HCT116 (cell line): ENCODE measurements around the gene STK24. TPM values are rescaled to one million over a fixed set of nuclear protein-coding genes. Genes with fewer than 3 reads are reported as not detected.

Source experiments
- ATAC-seq: fragments of 200-7000 bp; cut with Tn5 transposase; 2 replicates; pipeline ENCODE4 v1.9.1; 2020; ENCODE audit warnings: mild to moderate bottlenecking, moderate library complexity
- BruUV-seq: library from RNA; stranded (reverse); fragments of 400-500 nt; replicated peaks from 2 replicates; lab custom pipeline; 2021; lab: Mats Ljungman, UMichigan
- CTCF ChIA-PET: fragments of 300-600 bp; sonication (Branson Sonifier 250); formaldehyde crosslinking; loops from one replicate; lab custom pipeline; 2021; ENCODE audit warnings: antibody characterized with exemption; lab: Charles Lee
- POLR2A ChIA-PET: fragments of 300-600, 350-600 bp; sonication (Branson Sonifier 250); formaldehyde crosslinking; loops from one replicate; lab custom pipeline; 2021; ENCODE audit warnings: antibody characterized with exemption; lab: Charles Lee
- RAD21 ChIA-PET, 2 experiments: fragments of 300-600 bp; sonication (Branson Sonifier 250); formaldehyde crosslinking; loops; one replicate each; lab custom pipeline; 2023; ENCODE audit warnings: low total read pairs in 2 of 2; ENCODE audit not compliant: uncharacterized antibody in 2 of 2, unreplicated experiment in 2 of 2, low non-redundant PET in 1 of 2; lab: Charles Lee
- DNase-seq: peaks from one replicate; pipeline ENCODE4 v3.0.0-alpha.2; 2010; ENCODE audit warnings: low read depth, low spot score
- H2AFZ ChIP-seq: fragments of 200-600 bp; shearing (Covaris generic), sonication (generic); 2 replicates; pipeline ENCODE4 v1.6.1; 2017; ENCODE audit warnings: low read depth, mixed run types, mixed read lengths, antibody characterized with exemption, low read length; ENCODE audit not compliant: poor library complexity, severe bottlenecking
- H3K27ac ChIP-seq: 2 replicates; pipeline ENCODE4 v1.5.1; 2012; ENCODE audit warnings: low read depth, low read length
- H3K27me3 ChIP-seq: fragments of 200-600 bp; sonication (generic); 2 replicates; pipeline ENCODE4 v1.6.1; 2016; ENCODE audit warnings: mixed run types, low read length, mixed read lengths; ENCODE audit not compliant: insufficient read depth
- H3K36me3 ChIP-seq, 2 experiments: fragments of 200-500 bp in 1 of 2; fragments of 200-600 bp in 1 of 2; sonication (Bioruptor generic) in 1 of 2; sonication (generic) in 1 of 2; 2 replicates each; pipeline versions ENCODE4 v1.5.1 to v1.6.1; 2014 to 2016; ENCODE audit warnings: low read length in 2 of 2, inconsistent platforms in 1 of 2, mixed read lengths in 1 of 2, mixed run types in 1 of 2; ENCODE audit not compliant: insufficient read depth in 2 of 2, control insufficient read depth in 1 of 2
- H3K4me1 ChIP-seq, 2 experiments: fragments of 200-600 bp in 1 of 2; sonication (generic) in 1 of 2; 2 replicates each; pipeline versions ENCODE4 v1.5.1 to v1.6.1; 2012 to 2017; ENCODE audit warnings: low read length in 2 of 2, inconsistent platforms in 1 of 2, mild to moderate bottlenecking in 1 of 2, mixed read lengths in 1 of 2, mixed run types in 1 of 2, moderate library complexity in 1 of 2; ENCODE audit not compliant: insufficient read depth in 2 of 2, control insufficient read depth in 1 of 2
- H3K4me2 ChIP-seq: fragments of 200-600 bp; sonication (generic); 2 replicates; pipeline ENCODE4 v1.6.1; 2017; ENCODE audit warnings: mixed run types, low read length, mixed read lengths
- H3K4me3 ChIP-seq, 2 experiments: fragments of 200-600 bp in 1 of 2; sonication (generic) in 1 of 2; replicated peaks in 1 of 2; 2 replicates each; pipeline ENCODE4 v1.5.1; 2011 to 2016; ENCODE audit warnings: low read length in 2 of 2, control low read depth in 1 of 2, low read depth in 1 of 2, mild to moderate bottlenecking in 1 of 2, mixed read lengths in 1 of 2, mixed run types in 1 of 2
- H3K79me2 ChIP-seq: fragments of 200-600 bp; sonication (generic); 2 replicates; pipeline ENCODE4 v1.6.1; 2017; ENCODE audit warnings: mild to moderate bottlenecking, mixed run types, low read length, moderate library complexity, mixed read lengths; ENCODE audit not compliant: insufficient read depth
- H3K9ac ChIP-seq: fragments of 200-600 bp; sonication (generic); 2 replicates; pipeline ENCODE4 v1.6.1; 2016; ENCODE audit warnings: low read length, mixed read lengths
- H3K9me2 ChIP-seq: fragments of 200-600 bp; sonication (generic), shearing (Covaris generic); 2 replicates; pipeline ENCODE4 v1.6.1; 2017; ENCODE audit warnings: mixed run types, mild to moderate bottlenecking, moderate library complexity; ENCODE audit not compliant: insufficient read depth
- H3K9me3 ChIP-seq, 2 experiments: fragments of 200-500 bp in 1 of 2; fragments of 200-600 bp in 1 of 2; sonication (Bioruptor generic) in 1 of 2; sonication (generic) in 1 of 2; 2 replicates each; pipeline ENCODE4 v1.6.1; 2014 to 2017; ENCODE audit warnings: low read length in 2 of 2, mixed read lengths in 2 of 2, inconsistent platforms in 1 of 2, low read depth in 1 of 2, mild to moderate bottlenecking in 1 of 2, mixed run types in 1 of 2, moderate library complexity in 1 of 2; ENCODE audit not compliant: control insufficient read depth in 1 of 2, insufficient read depth in 1 of 2
- H4K20me1 ChIP-seq: fragments of 200-600 bp; sonication (generic), shearing (Covaris generic); 2 replicates; pipeline ENCODE4 v1.6.1; 2017; ENCODE audit warnings: mixed run types, mild to moderate bottlenecking, moderate library complexity; ENCODE audit not compliant: insufficient read depth
- CEBPB ChIP-seq: IDR thresholded peaks from 2 replicates; pipeline ENCODE4 v1.6.1; 2012; ENCODE audit warnings: low read depth
- EGR1 ChIP-seq: IDR thresholded peaks from 2 replicates; pipeline ENCODE4 v1.6.1; 2012; ENCODE audit warnings: low read depth
- EZH2 ChIP-seq: fragments of 200-600 bp; sonication (generic); IDR thresholded peaks from 2 replicates; pipeline ENCODE4 v1.6.1; 2017; ENCODE audit warnings: antibody characterized with exemption, mixed run types
- EZH2phosphoT487 ChIP-seq: fragments of 200-600 bp; IDR thresholded peaks from 2 replicates; pipeline ENCODE4 v1.6.1; 2018; ENCODE audit warnings: antibody characterized with exemption, borderline replicate concordance
- POLR2A ChIP-seq: IDR thresholded peaks from 2 replicates; pipeline ENCODE4 v1.7.0; 2011; ENCODE audit warnings: borderline replicate concordance; ENCODE audit not compliant: insufficient read depth, insufficient read length; ENCODE audit errors: extremely low read depth
- POLR2AphosphoS5 ChIP-seq: IDR thresholded peaks from 2 replicates; pipeline ENCODE4 v1.6.1; 2011; ENCODE audit warnings: mild to moderate bottlenecking, low read depth, low read length, moderate library complexity
- RAD21 ChIP-seq: IDR thresholded peaks from 2 replicates; pipeline ENCODE4 v1.6.1; 2012; ENCODE audit warnings: low read depth, mild to moderate bottlenecking
- SP1 ChIP-seq: IDR thresholded peaks from 2 replicates; pipeline ENCODE4 v1.6.1; 2012; ENCODE audit warnings: low read depth
- SRF ChIP-seq: IDR thresholded peaks from 2 replicates; pipeline ENCODE4 v1.6.1; 2012; ENCODE audit warnings: low read depth
- TCF7L2 ChIP-seq: IDR thresholded peaks from 2 replicates; pipeline ENCODE4 v1.7.0; 2011; ENCODE audit warnings: borderline replicate concordance, inconsistent platforms; ENCODE audit not compliant: insufficient read depth, insufficient read length; ENCODE audit errors: extremely low read depth
- YY1 ChIP-seq: IDR thresholded peaks from 2 replicates; pipeline ENCODE4 v1.6.1; 2011; ENCODE audit warnings: low read length, low read depth, moderate library complexity, mild to moderate bottlenecking; ENCODE audit not compliant: insufficient replicate concordance; ENCODE audit errors: extremely low read depth
- ZFX ChIP-seq: fragments of 450-650 bp; IDR thresholded peaks from 2 replicates; pipeline ENCODE4 v1.6.1; 2017
- intact Hi-C: fragments of 100-400 bp; cut with micrococcal nuclease; formaldehyde crosslinking; loops from 2 replicates; pipeline ENCODE4 v1.10.0; 2022
- total RNA-seq: library from RNA; stranded (reverse); gene quantifications from one replicate; pipeline ENCODE4 v1.2.1, GENCODE V29; 2021; ENCODE audit not compliant: unreplicated experiment
- TF ChIP-seq, protein P1 (sequence below): IDR thresholded peaks from 2 replicates; pipeline ENCODE4 v1.6.1; 2011; ENCODE audit warnings: mild to moderate bottlenecking, low read length, moderate library complexity; ENCODE audit not compliant: insufficient replicate concordance; ENCODE audit errors: extremely low read depth
- TF ChIP-seq, protein P2 (sequence below): IDR thresholded peaks from 2 replicates; pipeline ENCODE4 v1.6.1; 2012
- TF ChIP-seq, protein P3 (sequence below), 3 experiments: fragments of 200-600 bp in 1 of 3; sonication (generic) in 1 of 3; IDR thresholded peaks in 2 of 3; conservative IDR thresholded peaks in 1 of 3; 2 replicates each; pipeline ENCODE4 v1.5.1; 2012 to 2017; ENCODE audit warnings: low read depth in 2 of 3, low read length in 2 of 3, antibody characterized with exemption in 1 of 3, borderline replicate concordance in 1 of 3, control low read depth in 1 of 3, mild to moderate bottlenecking in 1 of 3, mixed read lengths in 1 of 3, mixed run types in 1 of 3, moderate library complexity in 1 of 3; ENCODE audit not compliant: insufficient read depth in 1 of 3
- TF ChIP-seq, protein P4 (sequence below): IDR thresholded peaks from 2 replicates; pipeline ENCODE4 v1.6.1; 2012

The STK24 gene
- total RNA-seq, 1 experiment from 2014 or later = 137 TPM

DNA sequence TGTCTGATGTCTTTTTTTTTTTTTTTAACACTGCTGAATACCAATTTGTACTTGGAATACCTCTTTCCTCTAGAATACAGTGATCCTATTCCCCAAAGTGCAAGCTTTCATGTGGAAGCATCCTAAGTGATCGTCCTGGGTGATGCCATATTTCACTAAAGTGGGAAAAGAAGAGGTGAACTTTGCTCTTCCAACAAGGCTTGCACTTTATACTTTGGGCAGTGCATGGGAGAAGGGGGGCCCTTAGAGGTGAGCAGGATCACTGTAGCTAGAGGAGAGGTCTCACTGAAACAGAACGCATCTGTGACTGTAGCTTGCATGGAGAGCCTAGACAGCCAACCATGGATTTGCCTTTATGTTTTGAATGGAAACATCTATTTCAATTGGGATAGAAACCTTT is 173.8 kb downstream of the STK24 start:
- Histone ChIP-seq H3K4me2 (no peak overlapping the region), H4K20me1 (no peaks in the 10 kb centered on the region), H3K27ac (no peak overlapping the region), H3K36me3 (no peaks in the 10 kb centered on the region), H3K9ac (no peak overlapping the region), H3K27me3 (no peaks in the 10 kb centered on the region), H3K79me2 (no peaks in the 10 kb centered on the region), H3K4me1 (no peaks in the 10 kb centered on the region)
- ATAC-seq (no peak), DNase-seq (no peak)
- POLR2A ChIA-PET = no interaction called here
- RAD21 ChIA-PET = no interaction called here
- intact Hi-C loops = no loop called here
- no TSS peak for BruUV-seq
- TF ChIP-seq, protein P1, sequence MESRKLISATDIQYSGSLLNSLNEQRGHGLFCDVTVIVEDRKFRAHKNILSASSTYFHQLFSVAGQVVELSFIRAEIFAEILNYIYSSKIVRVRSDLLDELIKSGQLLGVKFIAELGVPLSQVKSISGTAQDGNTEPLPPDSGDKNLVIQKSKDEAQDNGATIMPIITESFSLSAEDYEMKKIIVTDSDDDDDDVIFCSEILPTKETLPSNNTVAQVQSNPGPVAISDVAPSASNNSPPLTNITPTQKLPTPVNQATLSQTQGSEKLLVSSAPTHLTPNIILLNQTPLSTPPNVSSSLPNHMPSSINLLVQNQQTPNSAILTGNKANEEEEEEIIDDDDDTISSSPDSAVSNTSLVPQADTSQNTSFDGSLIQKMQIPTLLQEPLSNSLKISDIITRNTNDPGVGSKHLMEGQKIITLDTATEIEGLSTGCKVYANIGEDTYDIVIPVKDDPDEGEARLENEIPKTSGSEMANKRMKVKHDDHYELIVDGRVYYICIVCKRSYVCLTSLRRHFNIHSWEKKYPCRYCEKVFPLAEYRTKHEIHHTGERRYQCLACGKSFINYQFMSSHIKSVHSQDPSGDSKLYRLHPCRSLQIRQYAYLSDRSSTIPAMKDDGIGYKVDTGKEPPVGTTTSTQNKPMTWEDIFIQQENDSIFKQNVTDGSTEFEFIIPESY = no peak
- TF ChIP-seq ZFX (no peak), SP1 (no peak), EZH2phosphoT487 (no peak), SRF (no peak), RAD21 (no peak)
- TF ChIP-seq, protein P2, sequence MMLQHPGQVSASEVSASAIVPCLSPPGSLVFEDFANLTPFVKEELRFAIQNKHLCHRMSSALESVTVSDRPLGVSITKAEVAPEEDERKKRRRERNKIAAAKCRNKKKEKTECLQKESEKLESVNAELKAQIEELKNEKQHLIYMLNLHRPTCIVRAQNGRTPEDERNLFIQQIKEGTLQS = no peak
- TF ChIP-seq, all 23 proteins: peak for 0
- H3K9me2 ChIP-seq = no peaks in the 10 kb centered on the region
- H2AFZ ChIP-seq = no peak overlapping the region
- CTCF ChIA-PET = interaction anchor here (1.2 kb wide), 1 partner anchor 270 kb away, joined by 3 read pairs; no protein-coding TSS in a partner anchor
- no peaks in the 10 kb centered on the region for H3K9me3 ChIP-seq
- H3K4me3 ChIP-seq = no peak overlapping the region

DNA sequence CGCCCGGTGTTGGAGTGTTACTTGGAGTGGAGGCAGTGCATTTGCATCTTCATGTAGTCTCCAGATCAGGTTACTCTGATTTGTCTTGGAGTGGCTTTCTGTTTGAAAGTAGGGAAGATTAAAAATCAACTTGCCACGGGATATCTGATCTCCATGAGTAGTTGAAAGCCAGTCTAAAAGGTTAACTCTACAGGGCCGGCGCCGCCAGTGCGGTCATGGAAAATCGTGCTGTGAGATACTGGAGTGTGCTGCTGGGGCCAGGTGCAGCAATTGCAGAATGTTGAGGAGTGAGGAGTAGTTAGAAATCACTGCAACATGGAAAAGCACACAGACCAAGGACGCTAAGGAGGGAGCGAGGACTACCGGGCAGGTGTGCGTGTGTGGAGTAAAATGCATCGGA is 175.0 kb downstream of the STK24 start:
- Histone ChIP-seq H3K4me1 (no peaks in the 10 kb centered on the region), H3K9ac (no peak overlapping the region), H3K27ac (no peak overlapping the region), H3K79me2 (no peaks in the 10 kb centered on the region), H3K9me2 (no peaks in the 10 kb centered on the region), H3K27me3 (no peaks in the 10 kb centered on the region), H3K9me3 (no peaks in the 10 kb centered on the region), H3K36me3 (no peaks in the 10 kb centered on the region), H4K20me1 (no peaks in the 10 kb centered on the region), H3K4me2 (no peak overlapping the region), H3K4me3 (no peak overlapping the region), H2AFZ (no peak overlapping the region)
- DNase-seq (no peak), ATAC-seq (no peak)
- TF ChIP-seq POLR2A = no peak
- no peak for TF ChIP-seq ZFX
- TF ChIP-seq, protein P2 = no peak
- no peak for TF ChIP-seq CEBPB
- TF ChIP-seq, protein P3, sequence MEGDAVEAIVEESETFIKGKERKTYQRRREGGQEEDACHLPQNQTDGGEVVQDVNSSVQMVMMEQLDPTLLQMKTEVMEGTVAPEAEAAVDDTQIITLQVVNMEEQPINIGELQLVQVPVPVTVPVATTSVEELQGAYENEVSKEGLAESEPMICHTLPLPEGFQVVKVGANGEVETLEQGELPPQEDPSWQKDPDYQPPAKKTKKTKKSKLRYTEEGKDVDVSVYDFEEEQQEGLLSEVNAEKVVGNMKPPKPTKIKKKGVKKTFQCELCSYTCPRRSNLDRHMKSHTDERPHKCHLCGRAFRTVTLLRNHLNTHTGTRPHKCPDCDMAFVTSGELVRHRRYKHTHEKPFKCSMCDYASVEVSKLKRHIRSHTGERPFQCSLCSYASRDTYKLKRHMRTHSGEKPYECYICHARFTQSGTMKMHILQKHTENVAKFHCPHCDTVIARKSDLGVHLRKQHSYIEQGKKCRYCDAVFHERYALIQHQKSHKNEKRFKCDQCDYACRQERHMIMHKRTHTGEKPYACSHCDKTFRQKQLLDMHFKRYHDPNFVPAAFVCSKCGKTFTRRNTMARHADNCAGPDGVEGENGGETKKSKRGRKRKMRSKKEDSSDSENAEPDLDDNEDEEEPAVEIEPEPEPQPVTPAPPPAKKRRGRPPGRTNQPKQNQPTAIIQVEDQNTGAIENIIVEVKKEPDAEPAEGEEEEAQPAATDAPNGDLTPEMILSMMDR (IDR thresholded peaks at IDR 0.05 in 2 of 3, conservative IDR thresholded peaks at IDR 0.05 in 1 of 3; ENCODE audit: borderline replicate concordance in 1 of 3, insufficient read depth in 1 of 3, low read depth in 2 of 3, low read length in 2 of 3) = no peak
- no peak for TF ChIP-seq TCF7L2
- TF ChIP-seq, protein P4, sequence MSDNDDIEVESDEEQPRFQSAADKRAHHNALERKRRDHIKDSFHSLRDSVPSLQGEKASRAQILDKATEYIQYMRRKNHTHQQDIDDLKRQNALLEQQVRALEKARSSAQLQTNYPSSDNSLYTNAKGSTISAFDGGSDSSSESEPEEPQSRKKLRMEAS = no peak
- no peak for TF ChIP-seq SRF
- no peak for TF ChIP-seq YY1
- no peak for TF ChIP-seq EGR1
- no peak for TF ChIP-seq POLR2AphosphoS5
- no peak for TF ChIP-seq EZH2
- intact Hi-C loops = no loop called here
- ChIA-PET RAD21 (no interaction called here), CTCF (no interaction called here), POLR2A (no interaction called here)
- no TSS peak for BruUV-seq
